Ovary (tissue), 10 donors: ENCODE measurements around the gene ANAPC1. TPM values are rescaled to one million over a fixed set of nuclear protein-coding genes. Genes with fewer than 3 reads are reported as not detected.

Source experiments
- DNase-seq, 5 donors: peaks; one replicate each; pipeline ENCODE4 v3.0.0-alpha.2; 2019 to 2020
- H3K27ac ChIP-seq, 2 donors: fragments of 200-600 bp; one replicate each; pipeline versions ENCODE4 v1.5.1 to v1.8.0; 2019 to 2022
- H3K27me3 ChIP-seq: fragments of 200-600 bp; one replicate; pipeline ENCODE4 v1.8.0; 2022
- H3K36me3 ChIP-seq: fragments of 200-600 bp; sonication (generic); one replicate; pipeline ENCODE4 v1.5.1; 2019
- H3K4me1 ChIP-seq: one replicate; pipeline ENCODE4 v1.8.1; 2013; ENCODE audit warnings: mild to moderate bottlenecking, moderate library complexity; ENCODE audit not compliant: insufficient read depth
- H3K4me3 ChIP-seq: fragments of 200-600 bp; sonication (generic); one replicate; pipeline ENCODE4 v1.5.1; 2017
- H3K9me3 ChIP-seq, 2 donors: fragments of 200-600 bp in 1 of 2; sonication (generic) in 1 of 2; one replicate each; pipeline versions ENCODE4 v1.5.1 to v1.8.1; 2013 to 2019; ENCODE audit warnings: mild to moderate bottlenecking in 1 of 2, moderate library complexity in 1 of 2
- CTCF ChIP-seq, 3 donors: fragments of 450-650 bp in 2 of 3; fragments of 200-600 bp in 1 of 3; IDR thresholded peaks; one replicate each; pipeline versions ENCODE4 v1.5.1 to v1.8.0; 2016 to 2022; ENCODE audit warnings: antibody characterized with exemption in 3 of 3, mild to moderate bottlenecking in 1 of 3
- EP300 ChIP-seq: sonication (generic); formaldehyde crosslinking; IDR thresholded peaks from one replicate; pipeline ENCODE4 v1.6.1; 2017; ENCODE audit warnings: antibody characterized with exemption
- POLR2A ChIP-seq: fragments of 450-650 bp; IDR thresholded peaks from one replicate; pipeline ENCODE4 v1.6.1; 2017; ENCODE audit warnings: antibody characterized with exemption, mild to moderate bottlenecking, moderate library complexity
- WGBS, 3 donors: extraction: QIAGEN DNeasy Blood & Tissue Kit in 1 of 3; methylation state at CpG; one replicate each; pipeline versions ENCODE4 v1.1.5 to v1.1.7; 2013 to 2017; 5-methylcytosine and 5-hydroxymethylcytosine counted together
- intact Hi-C, 4 donors: fragments of 100-400 bp; cut with DNase I; formaldehyde crosslinking; loops; one replicate each; pipeline versions ENCODE4 v1.11.0 to v1.15.1; 2022 to 2023
- long read RNA-seq, 3 donors: library from polyadenylated mRNA in 2 of 3; unstranded in 2 of 3; transcript quantifications; one replicate each; pipeline ENCODE4 v2.0.0 and lab custom pipeline, GENCODE V29; 2021 to 2026
- polyA plus RNA-seq, 2 donors: library from polyadenylated mRNA; stranded (reverse); fragments of 200-250 nt in 1 of 2; fragments of 350-450 nt in 1 of 2; fragmentation: Illumina TruSeq in 1 of 2; extraction: RNeasy Lipid Tissue Mini Kit (QIAGEN cat#74804) in 1 of 2; gene quantifications; one replicate each; pipeline ENCODE4 v1.2.3, GENCODE V29; 2013 to 2014
- total RNA-seq, 7 donors: library from RNA; depleted of rRNA in 2 of 7; stranded (reverse); fragments of >200 nt in 2 of 7; fragmentation: NEBNext Ultra II Directional in 3 of 7; extraction: Animal tissue kit (Norgen Biotek cat#: 25700) in 3 of 7; gene quantifications; one replicate each; pipeline versions ENCODE4 v1.1.0 to v1.2.4, GENCODE V29; 2016 to 2023
- donor health status: DM: no; HTN: no; CAD: no; lungs with moderate emphysema.
- donor health status: DM: no; HTN: no; CAD: no.
- donor health status: Bipolar disorder and iron deficiency.
- donor health status: DM: yes; HTN: yes; CAD: no.
- donor health status: DM: no; HTN: no; CAD: no.
- donor health status: DM: yes; HTN: yes; CAD: no.

Gene ANAPC1
- total RNA-seq, result 10 to 100 TPM; 29.2 to 43.3 (median 35.6) TPM
- 10 to 100 TPM in 1 of 2 donors, 1 to 10 TPM in 1; 7.6 to 16.0 TPM for polyA plus RNA-seq
- long read RNA-seq, donor 1, transcript ANAPC1-206 (2 exons, 580 nt), result major isoform, 5 of 10 reads
- long read RNA-seq, donor 1, partial matches to known transcripts, result 2 of 10 reads
- long read RNA-seq, donor 1, other reads (novel, unspliced or antisense), result 3 of 10 reads
- long read RNA-seq, donor 2, partial matches to known transcripts, result 26 of 29 reads
- long read RNA-seq, donor 2, other reads (novel, unspliced or antisense), result 0 of 29 reads
- long read RNA-seq, donor 3, full-length matches to known transcripts, result 12 of 32 reads
- long read RNA-seq, donor 3, partial matches to known transcripts, result 6 of 32 reads
- long read RNA-seq, donor 3, other reads (novel, unspliced or antisense), result 14 of 32 reads

GRCh38 chr2:111883661-111884591 lies at the start of gene ANAPC1:
Gene ANAPC1 (minus strand): TSS chr2:111884193. CDS start chr2:111880825, 3,368 bp downstream.
- peak within 1 kb of the TSS; percentile 88 for H3K4me3 ChIP-seq
- peak within 1 kb of the TSS in 1 of 2 donors; percentile 83 for H3K27ac ChIP-seq
- peak; percentile 74 to 88 (median 79) for DNase-seq
- intact Hi-C loops, result no loop called here
- no peaks in the 10 kb centered on the region for H3K27me3 ChIP-seq
- no peaks in the 10 kb centered on the region for H3K9me3 ChIP-seq
- TF ChIP-seq EP300 (no peak), POLR2A (peak; percentile 38)
- no peaks in the 10 kb centered on the region for H3K4me1 ChIP-seq
- 0% methylated on average over 71 to 73 of the region's 73 CpGs for WGBS, 3 donors
- no peaks in the 10 kb centered on the region for H3K36me3 ChIP-seq

- no peaks in the 10 kb centered on the region for H3K36me3 ChIP-seq
- peaks cover 4% of the 10 kb centered on the region for H3K4me1 ChIP-seq
- no peak overlapping the region for H3K27ac ChIP-seq
- DNase-seq, result no peak
- H3K27me3 ChIP-seq, result no peaks in the 10 kb centered on the region
- H3K9me3 ChIP-seq, result no peaks in the 10 kb centered on the region
- intact Hi-C loops, result no loop called here
- H3K4me3 ChIP-seq, result no peak overlapping the region
- TF ChIP-seq EP300 (no peak), POLR2A (no peak), CTCF (IDR thresholded peaks at IDR 0.05) (no peak)
- 85 to 91% (median 86%) methylated on average over 4 of the region's 4 CpGs for WGBS, 3 donors
These were observed 48.9 kb upstream of the ANAPC1 start for GRCh38 chr2:111932841-111933291.

- peaks cover 4% of the 10 kb centered on the region for H3K4me1 ChIP-seq
- no peak overlapping the region for H3K4me3 ChIP-seq
- TF ChIP-seq POLR2A (no peak), EP300 (no peak), CTCF (IDR thresholded peaks at IDR 0.05) (no peak)
- DNase-seq, result no peak
- no peaks in the 10 kb centered on the region for H3K9me3 ChIP-seq
- intact Hi-C loops, result no loop called here
- H3K27ac ChIP-seq, result no peak overlapping the region
- WGBS, 3 donors, result 26 to 57% (median 51%) methylated on average over 2 of the region's 2 CpGs
- H3K27me3 ChIP-seq, result no peaks in the 10 kb centered on the region
- H3K36me3 ChIP-seq, result no peaks in the 10 kb centered on the region
These were observed 46.9 kb upstream of the ANAPC1 start for GRCh38 chr2:111930875-111931274.

- H3K36me3 ChIP-seq, result no peaks in the 10 kb centered on the region
- DNase-seq, result no peak
- 90 to 92% (median 92%) methylated on average over 6 of the region's 6 CpGs for WGBS, 3 donors
These were observed 46.4 kb upstream of the ANAPC1 start for GRCh38 chr2:111930409-111930808.

More at GRCh38 chr2:111930409-111930808, 46.4 kb upstream of the ANAPC1 start:
- intact Hi-C loops, result no loop called here
- TF ChIP-seq EP300, result no peak
- no peak for TF ChIP-seq CTCF (IDR thresholded peaks at IDR 0.05)
- no peak for TF ChIP-seq POLR2A
- H3K4me1 ChIP-seq, result peaks cover 4% of the 10 kb centered on the region
- no peak overlapping the region for H3K4me3 ChIP-seq
- H3K27ac ChIP-seq, result no peak overlapping the region
- no peaks in the 10 kb centered on the region for H3K9me3 ChIP-seq
- no peaks in the 10 kb centered on the region for H3K27me3 ChIP-seq
